HepG2 (cell line): ENCODE results near the gene ADORA3. TPM values are rescaled to one million over a fixed set of nuclear protein-coding genes. Genes with fewer than 3 reads are reported as not detected.

ENCODE experiments used
- ATAC-seq: fragments of 200-7000 bp; cut with Tn5 transposase; 3 replicates; pipeline ENCODE4 v1.9.1; 2020; ENCODE audit warnings: mild to moderate bottlenecking, moderate library complexity
- BruUV-seq: library from RNA; stranded (reverse); fragments of 400-500 nt; replicated peaks from 2 replicates; lab custom pipeline; 2021; lab: Mats Ljungman, UMichigan
- CTCF ChIA-PET: fragments of 300-600 bp; formaldehyde crosslinking; extraction: SDS; loops from one replicate; lab custom pipeline; 2021; ENCODE audit warnings: low total read pairs, inconsistent platforms, low intra/inter-chr PET ratio; lab: Yijun Ruan, JAX
- POLR2A ChIA-PET: fragments of 350-600 bp; sonication (Branson Sonifier 250); formaldehyde crosslinking; loops from one replicate; lab custom pipeline; 2020; ENCODE audit warnings: antibody characterized with exemption, inconsistent platforms; lab: Yijun Ruan, JAX
- DNase-seq: peaks from one replicate; pipeline ENCODE4 v3.0.0-alpha.2; 2015; ENCODE audit warnings: low spot score
- FAIRE-seq: peaks from 3 replicates; lab custom pipeline; 2011; peaks lifted over from hg19 to GRCh38; lab: Jason Lieb, UNC
- H2AFZ ChIP-seq: one replicate; pipeline ENCODE4 v1.6.1; 2011; ENCODE audit warnings: low read length, inconsistent platforms
- H3K27ac ChIP-seq: fragments of 300-600 bp; 3 replicates; pipeline ENCODE4 v1.8.0; 2011; ENCODE audit warnings: mixed run types, mild to moderate bottlenecking, mixed read lengths, low read length, inconsistent platforms; ENCODE audit not compliant: insufficient read depth; ENCODE audit errors: extremely low read length
- H3K27me3 ChIP-seq, 2 experiments: fragments of 200-600 bp in 1 of 2; 2 replicates in 1 of 2; 3 replicates in 1 of 2; pipeline versions ENCODE4 v1.6.0 to v1.8.0; 2011; ENCODE audit warnings: low read length in 2 of 2, mild to moderate bottlenecking in 2 of 2, moderate library complexity in 2 of 2, inconsistent platforms in 1 of 2; ENCODE audit not compliant: insufficient read depth in 2 of 2, control insufficient read depth in 1 of 2
- H3K36me3 ChIP-seq, 2 experiments: fragments of 200-600 bp in 1 of 2; replicated peaks in 1 of 2; 2 replicates in 1 of 2; 3 replicates in 1 of 2; pipeline versions ENCODE4 v1.5.1 to v1.8.0; 2011; ENCODE audit warnings: low read length in 2 of 2, inconsistent platforms in 1 of 2; ENCODE audit not compliant: insufficient read depth in 2 of 2, control insufficient read depth in 1 of 2
- H3K4me1 ChIP-seq: 2 replicates; pipeline ENCODE4 v1.5.1; 2012; ENCODE audit warnings: low read length, inconsistent platforms; ENCODE audit not compliant: insufficient read depth
- H3K4me2 ChIP-seq: 2 replicates; pipeline ENCODE4 v1.6.0; 2011; ENCODE audit warnings: low read depth, low read length, inconsistent platforms
- H3K4me3 ChIP-seq, 3 experiments: fragments of 200-600 bp in 1 of 3; sonication (generic), shearing (Covaris generic) in 1 of 3; replicated peaks in 1 of 3; 2 replicates each; pipeline ENCODE4 v1.5.1; 2011 to 2016; ENCODE audit warnings: low read length in 3 of 3, inconsistent platforms in 2 of 3, low read depth in 2 of 3, mild to moderate bottlenecking in 2 of 3, control low read depth in 1 of 3, mixed read lengths in 1 of 3; ENCODE audit not compliant: insufficient read depth in 1 of 3
- H3K79me2 ChIP-seq: one replicate; pipeline ENCODE4 v1.6.1; 2011; ENCODE audit warnings: low read length, inconsistent platforms; ENCODE audit not compliant: insufficient read depth
- H3K9ac ChIP-seq: 2 replicates; pipeline ENCODE4 v1.6.0; 2011; ENCODE audit warnings: mild to moderate bottlenecking, low read depth, low read length, inconsistent platforms; ENCODE audit not compliant: insufficient read depth
- H3K9me3 ChIP-seq: 2 replicates; pipeline ENCODE4 v1.5.1; 2012; ENCODE audit warnings: mild to moderate bottlenecking, low read length
- H4K20me1 ChIP-seq: 2 replicates; pipeline ENCODE4 v1.6.0; 2011; ENCODE audit warnings: inconsistent platforms, mild to moderate bottlenecking, low read length, moderate library complexity; ENCODE audit not compliant: insufficient read depth
- BORCS8-MEF2B ChIP-seq: sonication (generic); formaldehyde crosslinking; IDR thresholded peaks from 2 replicates; pipeline ENCODE4 v1.8.0; 2022; ENCODE audit warnings: mild to moderate bottlenecking, missing genetic modification reagents
- SMYD3 ChIP-seq: sonication (generic); formaldehyde crosslinking; IDR thresholded peaks from 2 replicates; pipeline ENCODE4 v1.8.1; 2023; ENCODE audit warnings: mild to moderate bottlenecking, missing genetic modification reagents
- TAF1 ChIP-seq: sonication (generic); formaldehyde crosslinking; IDR thresholded peaks from 2 replicates; pipeline ENCODE4 v1.4.0; 2020; ENCODE audit warnings: missing genetic modification reagents
- TFE3 ChIP-seq: IDR thresholded peaks from 2 replicates; pipeline ENCODE4 v1.6.1; 2016
- ZNF207 ChIP-seq: fragments of 450-650 bp; IDR thresholded peaks from 2 replicates; pipeline ENCODE4 v1.6.1; 2016; ENCODE audit warnings: antibody characterized with exemption, borderline replicate concordance
- ZNF331 ChIP-seq: sonication (generic); formaldehyde crosslinking; IDR thresholded peaks from 2 replicates; pipeline ENCODE4 v1.4.0; 2020; ENCODE audit warnings: missing genetic modification reagents
- ZNF629 ChIP-seq: sonication (generic); formaldehyde crosslinking; conservative IDR thresholded peaks from 2 replicates; pipeline ENCODE4 v1.5.0; 2020; ENCODE audit warnings: missing genetic modification reagents
- WGBS: methylation state at CpG from one replicate; pipeline ENCODE4 v1.1.6; 2017; ENCODE audit warnings: low lambda C conversion rate; 5-methylcytosine and 5-hydroxymethylcytosine counted together
- in situ Hi-C: cut with HindIII; loops from 2 replicates; pipeline ENCODE4 v1.10.0; 2017; ENCODE audit warnings: low pct_unique_long_range_greater_than_20kb; ENCODE audit not compliant: extremely low pct_ligation_motif_present
- intact Hi-C: fragments of 100-400 bp; cut with micrococcal nuclease; formaldehyde crosslinking; loops from one replicate; pipeline ENCODE4 v1.10.0; 2022; ENCODE audit not compliant: unreplicated experiment
- polyA plus RNA-seq, 8 experiments: library from polyadenylated mRNA; depleted of rRNA in 3 of 8; stranded (reverse) in 7 of 8; unstranded in 1 of 8; fragments of >200 nt; fragmentation: Illumina TruSeq in 4 of 8; extraction: Trizol in 4 of 8; gene quantifications; 2 replicates each; pipeline versions ENCODE4 v1.2.1 to v1.2.3, GENCODE V29; 2011 to 2016; ENCODE audit warnings: low read depth in 4 of 8, missing spikeins in 1 of 8, mixed read lengths in 1 of 8; ENCODE audit not compliant: insufficient read depth in 1 of 8
- total RNA-seq, 5 experiments: library from RNA; depleted of rRNA; stranded (reverse); fragments of >200 nt; fragmentation: Illumina TruSeq; extraction: Trizol; gene quantifications; 2 replicates each; pipeline ENCODE4 v1.2.3, GENCODE V29; 2016; ENCODE audit warnings: low read depth in 1 of 5
- TF ChIP-seq, protein P1 (sequence below): sonication (generic); formaldehyde crosslinking; IDR thresholded peaks from 2 replicates; pipeline ENCODE4 v1.5.0; 2020; ENCODE audit warnings: mild to moderate bottlenecking, missing genetic modification reagents

Gene ADORA3
- total and polyA plus RNA-seq, 2 of the 13 experiments (the other 11 are each of a cell fraction or from before 2014, with no cell fraction given), result not detected

DNA sequence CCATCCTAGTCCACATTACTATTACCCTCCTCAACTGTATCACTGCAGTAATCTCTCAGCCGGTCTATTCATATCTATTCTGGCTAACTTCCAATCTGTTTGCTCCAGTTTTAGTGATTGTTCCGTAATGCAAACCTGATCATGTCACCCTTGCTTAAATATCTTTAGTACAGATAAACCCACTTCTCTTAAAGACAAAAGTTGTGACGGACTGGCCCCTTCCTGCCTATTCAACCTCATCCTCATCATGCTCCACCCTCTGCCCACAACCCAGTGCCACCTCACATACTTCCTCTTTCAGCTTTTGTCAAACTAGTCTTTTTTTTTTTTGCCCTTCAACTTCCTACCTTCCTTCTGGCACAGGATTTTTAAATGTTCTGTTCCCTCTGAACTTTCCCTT, 32.4 kb downstream of the ADORA3 start:
- H3K9ac ChIP-seq, result no peak overlapping the region
- peaks cover 0 to 1% of the 10 kb centered on the region in 2 experiments; a peak in 1 of 5 replicates for H3K36me3 ChIP-seq
- H3K4me1 ChIP-seq, result peaks cover 16% of the 10 kb centered on the region
- ATAC-seq, result no peak
- H3K4me3 ChIP-seq, result no peak overlapping the region
- H3K9me3 ChIP-seq, result no peaks in the 10 kb centered on the region
- CTCF ChIA-PET, result no interaction called here
- no peak for FAIRE-seq
- H3K79me2 ChIP-seq, result no peaks in the 10 kb centered on the region
- WGBS, result 93% methylated on average over 3 of the region's 3 CpGs
- TF ChIP-seq TAF1, result no peak
- TF ChIP-seq, protein P1, sequence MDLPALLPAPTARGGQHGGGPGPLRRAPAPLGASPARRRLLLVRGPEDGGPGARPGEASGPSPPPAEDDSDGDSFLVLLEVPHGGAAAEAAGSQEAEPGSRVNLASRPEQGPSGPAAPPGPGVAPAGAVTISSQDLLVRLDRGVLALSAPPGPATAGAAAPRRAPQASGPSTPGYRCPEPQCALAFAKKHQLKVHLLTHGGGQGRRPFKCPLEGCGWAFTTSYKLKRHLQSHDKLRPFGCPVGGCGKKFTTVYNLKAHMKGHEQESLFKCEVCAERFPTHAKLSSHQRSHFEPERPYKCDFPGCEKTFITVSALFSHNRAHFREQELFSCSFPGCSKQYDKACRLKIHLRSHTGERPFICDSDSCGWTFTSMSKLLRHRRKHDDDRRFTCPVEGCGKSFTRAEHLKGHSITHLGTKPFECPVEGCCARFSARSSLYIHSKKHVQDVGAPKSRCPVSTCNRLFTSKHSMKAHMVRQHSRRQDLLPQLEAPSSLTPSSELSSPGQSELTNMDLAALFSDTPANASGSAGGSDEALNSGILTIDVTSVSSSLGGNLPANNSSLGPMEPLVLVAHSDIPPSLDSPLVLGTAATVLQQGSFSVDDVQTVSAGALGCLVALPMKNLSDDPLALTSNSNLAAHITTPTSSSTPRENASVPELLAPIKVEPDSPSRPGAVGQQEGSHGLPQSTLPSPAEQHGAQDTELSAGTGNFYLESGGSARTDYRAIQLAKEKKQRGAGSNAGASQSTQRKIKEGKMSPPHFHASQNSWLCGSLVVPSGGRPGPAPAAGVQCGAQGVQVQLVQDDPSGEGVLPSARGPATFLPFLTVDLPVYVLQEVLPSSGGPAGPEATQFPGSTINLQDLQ (CRISPR knock-in tag), result no peak
- TF ChIP-seq ZNF207, result no peak
- no peak for TF ChIP-seq TFE3 (CRISPR knock-in tag)
- TF ChIP-seq ZNF331, result no peak
- no peak for TF ChIP-seq SMYD3 (CRISPR knock-in tag)
- no peak for TF ChIP-seq BORCS8-MEF2B (CRISPR knock-in tag)
- TF ChIP-seq ZNF629 (CRISPR knock-in tag), result no peak
- in situ Hi-C loops, result no loop called here
- H3K27ac ChIP-seq, result no peak overlapping the region
- no peaks in the 10 kb centered on the region for H4K20me1 ChIP-seq
- H3K4me2 ChIP-seq, result no peak overlapping the region
- no peak overlapping the region for H2AFZ ChIP-seq
- H3K27me3 ChIP-seq, result no peaks in the 10 kb centered on the region
- POLR2A ChIA-PET, result no interaction called here
- DNase-seq, result no peak
- no TSS peak for BruUV-seq
- intact Hi-C loops, result no loop called here
